ENCODE results near the gene PHB1. TPM values are rescaled to one million over a fixed set of nuclear protein-coding genes. Genes with fewer than 3 reads are reported as not detected.

PHB1 gene
- total and polyA plus RNA-seq, 2 of the 8 experiments (the other 6 are each of a cell fraction or from before 2014, with no cell fraction given): 386 to 597 TPM

- H3K56ac ChIP-seq (replicated peaks; ENCODE audit: insufficient read length, low read depth, low read length): no peak overlapping the region
- WGBS, 2 experiments (ENCODE audit: extremely low coverage in 1 of 2, insufficient coverage in 1 of 2, insufficient read length in 1 of 2, insufficient replicate concordance in 2 of 2, low coverage in 1 of 2, low lambda C conversion rate in 2 of 2, missing lambda C conversion rate in 1 of 2): 7% methylated on average over 25 of the region's 30 CpGs; no CpG with 5 or more reads in 1 of the 2 experiments
- peak overlapping the region; percentile 30; the same call in 1 of the 2 replicates for H2AK5ac ChIP-seq (ENCODE audit: low read depth, low read length)
- CTCF ChIA-PET (ENCODE audit: partially characterized antibody): interaction anchor here (0.6 to 10.4 kb wide), 26 partner anchors 8 to 436 kb away, joined by 3 to 146 read pairs (median 4); no protein-coding TSS in a partner anchor
- H3K9ac ChIP-seq (replicated peaks in 1 of 4; ENCODE audit: extremely low read depth in 1 of 4, low read depth in 3 of 4, low read length in 3 of 4): peak overlapping the region in 1 of 4 experiments; percentile 7; a peak in 1 of 7 replicates
- H2BK20ac ChIP-seq (ENCODE audit: low read length): peak overlapping the region; percentile 67; the same call in 1 of the 2 replicates
- POLR2A ChIA-PET (ENCODE audit: partially characterized antibody): interaction anchor here (0.6 to 1.5 kb wide), 6 partner anchors 14 to 723 kb away, joined by 3 to 6 read pairs (median 4); partner anchors contain the start of gene PHB1
- H2BK15ac ChIP-seq (ENCODE audit: low read length): peak overlapping the region; percentile 40; the same call in 1 of the 2 replicates
- peak in 1 of 2 experiments; percentile 61 for DNase-seq (ENCODE audit: low read depth in 1 of 2, low spot score in 2 of 2)
- peak overlapping the region; percentile 73; the same call in 1 of the 2 replicates for H4K8ac ChIP-seq (ENCODE audit: extremely low read depth, insufficient read depth, low read length)
- peak overlapping the region; percentile 60 to 87 for H3K4me2 ChIP-seq (ENCODE audit: insufficient read depth in 1 of 2, low read depth in 2 of 2, low read length in 2 of 2)
- peak overlapping the region; percentile 94; the same call in 1 of the 2 replicates for H2BK12ac ChIP-seq (ENCODE audit: low read depth, low read length)
- no peaks in the 10 kb centered on the region for H3K36me3 ChIP-seq (ENCODE audit: control insufficient read depth in 2 of 4, insufficient read depth in 4 of 4, low read length in 3 of 4)
- peak overlapping the region; percentile 6 to 61 (median 40) for H3K4me3 ChIP-seq (ENCODE audit: extremely low read depth in 1 of 4, insufficient read depth in 2 of 4, low read depth in 3 of 4, low read length in 4 of 4)
- H2AFZ ChIP-seq (ENCODE audit: low read length): peak overlapping the region; percentile 43; the same call in 1 of the 2 replicates
- H3K27me3 ChIP-seq (replicated peaks in 1 of 4; ENCODE audit: control insufficient read depth in 3 of 4, extremely low read depth in 1 of 4, insufficient read depth in 3 of 4, low read length in 3 of 4): peaks cover 0 to 15% (median 4%) of the 10 kb centered on the region in 4 experiments; a peak in 3 of 7 replicates
- no peaks in the 10 kb centered on the region for H4K20me1 ChIP-seq (replicated peaks in 1 of 2; ENCODE audit: control insufficient read depth in 1 of 2, insufficient read depth in 2 of 2, low read length in 2 of 2)
- peak overlapping the region; percentile 81; the same call in 1 of the 2 replicates for H2BK5ac ChIP-seq (ENCODE audit: low read depth, low read length)
- peak overlapping the region; percentile 85; the same call in 1 of the 2 replicates for H3K18ac ChIP-seq (ENCODE audit: extremely low read depth, low read length)
- H3K14ac ChIP-seq (ENCODE audit: insufficient read length): no peak overlapping the region
- H3K4ac ChIP-seq (replicated peaks; ENCODE audit: insufficient read length, low read depth, low read length): peak overlapping the region; percentile 15
- FAIRE-seq: no peak
- H3K79me1 ChIP-seq (ENCODE audit: low read depth, low read length): no peaks in the 10 kb centered on the region
- H2BK120ac ChIP-seq (replicated peaks; ENCODE audit: low read depth, low read length): no peak overlapping the region
- H3K27ac ChIP-seq (ENCODE audit: low read depth, low read length): no peak overlapping the region
- H3K79me2 ChIP-seq (ENCODE audit: control insufficient read depth in 1 of 2, insufficient read depth in 2 of 2, low read length in 2 of 2): no peaks in the 10 kb centered on the region
- no peak overlapping the region for H3K23ac ChIP-seq (ENCODE audit: insufficient read length)
- H3K4me1 ChIP-seq (replicated peaks in 1 of 4; ENCODE audit: control insufficient read depth in 3 of 4, insufficient read depth in 4 of 4, low read length in 3 of 4): peaks cover 0 to 26% (median 13%) of the 10 kb centered on the region in 4 experiments; a peak in 6 of 7 replicates
- no peaks in the 10 kb centered on the region for H3K9me3 ChIP-seq (ENCODE audit: insufficient read depth in 2 of 2, low read depth in 1 of 2, low read length in 1 of 2)
- H4K91ac ChIP-seq (replicated peaks; ENCODE audit: insufficient read length, low read length): peak overlapping the region; percentile 87
- peaks cover 7% of the 10 kb centered on the region; the same call in 1 of the 2 replicates for H3K23me2 ChIP-seq (ENCODE audit: low read depth, low read length)
- no peak overlapping the region for H4K5ac ChIP-seq (ENCODE audit: insufficient read length, low read depth, low read length)
- TF ChIP-seq TCF12 (IDR thresholded peaks at IDR 0.05; ENCODE audit: low read depth, low read length) (0 out of 2 replicates have a peak, but pooled peaks have one; percentile 13), RAD21 (IDR thresholded peaks at IDR 0.05 in 1 of 2, conservative IDR thresholded peaks at IDR 0.05 in 1 of 2; ENCODE audit: low read depth in 2 of 2, low read length in 2 of 2) (peak in 1 of 2 experiments; percentile 31; a peak in 1 of 4 replicates), HDAC2 (IDR thresholded peaks at IDR 0.05; ENCODE audit: borderline replicate concordance in 1 of 2, low read depth in 2 of 2, low read length in 2 of 2) (no peak), KDM4A (IDR thresholded peaks at IDR 0.05; ENCODE audit: low read depth, low read length, severe bottlenecking) (peak; percentile 27), CBX5 (IDR thresholded peaks at IDR 0.05; ENCODE audit: low read depth, low read length) (no peak)
- TF ChIP-seq, protein P1, sequence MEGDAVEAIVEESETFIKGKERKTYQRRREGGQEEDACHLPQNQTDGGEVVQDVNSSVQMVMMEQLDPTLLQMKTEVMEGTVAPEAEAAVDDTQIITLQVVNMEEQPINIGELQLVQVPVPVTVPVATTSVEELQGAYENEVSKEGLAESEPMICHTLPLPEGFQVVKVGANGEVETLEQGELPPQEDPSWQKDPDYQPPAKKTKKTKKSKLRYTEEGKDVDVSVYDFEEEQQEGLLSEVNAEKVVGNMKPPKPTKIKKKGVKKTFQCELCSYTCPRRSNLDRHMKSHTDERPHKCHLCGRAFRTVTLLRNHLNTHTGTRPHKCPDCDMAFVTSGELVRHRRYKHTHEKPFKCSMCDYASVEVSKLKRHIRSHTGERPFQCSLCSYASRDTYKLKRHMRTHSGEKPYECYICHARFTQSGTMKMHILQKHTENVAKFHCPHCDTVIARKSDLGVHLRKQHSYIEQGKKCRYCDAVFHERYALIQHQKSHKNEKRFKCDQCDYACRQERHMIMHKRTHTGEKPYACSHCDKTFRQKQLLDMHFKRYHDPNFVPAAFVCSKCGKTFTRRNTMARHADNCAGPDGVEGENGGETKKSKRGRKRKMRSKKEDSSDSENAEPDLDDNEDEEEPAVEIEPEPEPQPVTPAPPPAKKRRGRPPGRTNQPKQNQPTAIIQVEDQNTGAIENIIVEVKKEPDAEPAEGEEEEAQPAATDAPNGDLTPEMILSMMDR (IDR thresholded peaks at IDR 0.05; ENCODE audit: control extremely low read depth in 1 of 3, insufficient read depth in 1 of 3, low read depth in 1 of 3, low read length in 3 of 3): peak in 2 of 3 experiments; percentile 1 to 18; a peak in 2 of 4 replicates
These were observed 24.0 kb upstream of the PHB1 start for GRCh38 chr17:49438436-49439278.
